Lower leg skin (tissue), 4 donors: ENCODE measurements around the gene GPRC5C. TPM values are rescaled to one million over a fixed set of nuclear protein-coding genes. Genes with fewer than 3 reads are reported as not detected.

Source experiments
- DNase-seq, 2 donors: peaks; one replicate each; pipeline ENCODE4 v3.0.0-alpha.2; 2019; ENCODE audit warnings: low spot score in 2 of 2
- H3K4me3 ChIP-seq: fragments of 200-600 bp; sonication (generic); 2 replicates; pipeline ENCODE4 v1.5.1; 2017; ENCODE audit warnings: mild to moderate bottlenecking, low read depth; ENCODE audit not compliant: poor library complexity, severe bottlenecking
- CTCF ChIP-seq, 3 donors: fragments of 450-650 bp; IDR thresholded peaks; one replicate each; pipeline ENCODE4 v1.5.1; 2016; ENCODE audit warnings: antibody characterized with exemption in 3 of 3, mild to moderate bottlenecking in 3 of 3, moderate library complexity in 2 of 3
- POLR2A ChIP-seq, 2 donors: fragments of 450-650 bp; IDR thresholded peaks; one replicate each; pipeline ENCODE4 v1.6.1; 2016 to 2017; ENCODE audit warnings: antibody characterized with exemption in 2 of 2, mild to moderate bottlenecking in 1 of 2, moderate library complexity in 1 of 2
- WGBS, 2 donors: methylation state at CpG; one replicate each; pipeline ENCODE4 v1.1.5; 2018; 5-methylcytosine and 5-hydroxymethylcytosine counted together
- intact Hi-C: fragments of 100-400 bp; cut with DNase I; formaldehyde crosslinking; loops from one replicate; pipeline ENCODE4 v1.15.0; 2023; ENCODE audit warnings: low total_unique reads
- total RNA-seq, 4 donors: library from RNA; depleted of rRNA; stranded (reverse); fragments of >200 nt; gene quantifications; one replicate each; pipeline ENCODE4 v1.1.0, GENCODE V29; 2016

GPRC5C gene
- total RNA-seq, 4 donors from 2014 or later: 80.3 to 147 (median 99.1) TPM

GRCh38 chr17:74430706-74431567, 951 bp upstream of the GPRC5C start:
- WGBS, 2 donors: 0% methylated on average over 47 to 48 of the region's 67 CpGs
- H3K4me3 ChIP-seq: peak overlapping the region; percentile 33
- TF ChIP-seq CTCF (IDR thresholded peaks at IDR 0.05) (no peak), POLR2A (IDR thresholded peaks at IDR 0.05) (no peak)
- intact Hi-C loops: no loop called here
- peak; percentile 66 to 94 for DNase-seq

GRCh38 chr17:74432424-74432690, 469 bp downstream of the GPRC5C start:
- DNase-seq: no peak
- H3K4me3 ChIP-seq: peak overlapping the region; percentile 33
- WGBS, 2 donors: 0% methylated on average over 5 to 12 of the region's 33 CpGs
- TF ChIP-seq CTCF (IDR thresholded peaks at IDR 0.05): no peak
- no peak for TF ChIP-seq POLR2A (IDR thresholded peaks at IDR 0.05)
- intact Hi-C loops: no loop called here

DNA sequence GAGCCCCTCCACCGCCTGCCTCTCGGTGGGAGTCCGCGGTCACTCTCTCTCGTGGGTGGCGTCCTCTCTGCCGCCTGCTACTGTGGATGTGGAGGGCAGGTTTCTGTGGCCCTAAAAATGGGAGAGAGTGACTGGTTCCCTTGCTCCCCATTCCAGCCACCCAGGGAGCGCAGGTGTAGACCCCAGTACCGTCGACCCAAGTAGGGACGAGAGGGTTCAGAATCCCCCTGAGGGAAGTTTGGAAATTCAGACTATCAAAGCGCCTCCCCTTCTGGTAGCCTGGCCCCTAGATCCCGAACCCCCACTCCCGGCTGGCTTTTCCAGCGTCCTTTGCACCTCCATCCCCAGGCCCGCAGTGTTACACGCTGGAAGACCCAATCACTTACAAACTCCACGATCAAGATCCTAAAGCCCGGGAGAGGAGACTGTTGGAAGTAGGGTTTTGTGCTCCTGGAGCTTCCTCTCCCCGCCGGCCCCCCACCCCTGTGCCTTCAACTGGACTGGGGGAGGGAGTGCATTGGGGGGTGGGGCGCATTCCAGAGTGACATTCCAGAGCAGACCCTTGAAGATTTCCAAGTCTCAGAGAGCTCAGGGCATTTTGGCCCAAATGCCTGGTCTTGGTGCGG, 991 bp downstream of the GPRC5C start:
- intact Hi-C loops: no loop called here
- 16 to 26% methylated on average over 16 to 23 of the region's 23 CpGs for WGBS, 2 donors
- no peak for TF ChIP-seq CTCF (IDR thresholded peaks at IDR 0.05)
- no peak for TF ChIP-seq POLR2A (IDR thresholded peaks at IDR 0.05)
- peak overlapping the region; percentile 33 for H3K4me3 ChIP-seq
- DNase-seq: no peak

DNA sequence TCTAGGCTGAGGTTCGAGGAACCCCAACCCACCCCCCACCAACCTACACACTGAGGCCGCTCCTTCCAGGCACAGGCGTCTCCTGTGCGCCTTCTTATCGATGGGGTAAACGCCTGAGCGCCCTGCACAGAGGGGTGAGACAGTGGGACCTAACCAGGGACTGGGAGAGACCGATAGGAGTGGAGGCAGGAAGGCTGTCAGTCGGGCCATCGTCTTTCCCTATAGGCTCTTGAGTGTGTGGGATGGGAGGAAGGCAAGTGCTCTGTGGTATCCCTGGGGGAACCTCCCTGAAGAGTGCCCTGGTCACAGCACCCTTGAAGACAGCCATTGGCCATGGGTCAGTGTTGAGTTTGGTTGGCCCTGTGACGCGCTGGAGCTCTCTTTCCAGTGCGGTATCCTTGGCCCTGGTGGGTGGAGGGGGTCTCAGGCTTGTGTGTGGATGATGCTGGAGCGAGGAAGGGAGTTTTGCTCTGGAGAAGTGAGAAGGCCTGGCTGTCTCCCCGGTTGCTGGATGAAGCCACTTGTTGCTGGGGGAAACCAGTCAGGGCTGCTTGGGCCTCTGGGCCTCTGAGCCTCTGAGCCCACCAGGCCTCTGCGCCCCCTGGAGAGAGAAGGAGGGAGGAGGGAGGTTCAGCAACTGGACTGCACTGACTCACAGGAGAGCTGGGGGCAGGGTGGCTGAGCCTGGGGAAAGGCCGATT, 1.7 kb downstream of the GPRC5C start:
- intact Hi-C loops: no loop called here
- 34 to 42% methylated on average over 17 of the region's 17 CpGs for WGBS, 2 donors
- H3K4me3 ChIP-seq: no peak overlapping the region
- TF ChIP-seq POLR2A (IDR thresholded peaks at IDR 0.05): no peak
- no peak for TF ChIP-seq CTCF (IDR thresholded peaks at IDR 0.05)
- no peak for DNase-seq

DNA sequence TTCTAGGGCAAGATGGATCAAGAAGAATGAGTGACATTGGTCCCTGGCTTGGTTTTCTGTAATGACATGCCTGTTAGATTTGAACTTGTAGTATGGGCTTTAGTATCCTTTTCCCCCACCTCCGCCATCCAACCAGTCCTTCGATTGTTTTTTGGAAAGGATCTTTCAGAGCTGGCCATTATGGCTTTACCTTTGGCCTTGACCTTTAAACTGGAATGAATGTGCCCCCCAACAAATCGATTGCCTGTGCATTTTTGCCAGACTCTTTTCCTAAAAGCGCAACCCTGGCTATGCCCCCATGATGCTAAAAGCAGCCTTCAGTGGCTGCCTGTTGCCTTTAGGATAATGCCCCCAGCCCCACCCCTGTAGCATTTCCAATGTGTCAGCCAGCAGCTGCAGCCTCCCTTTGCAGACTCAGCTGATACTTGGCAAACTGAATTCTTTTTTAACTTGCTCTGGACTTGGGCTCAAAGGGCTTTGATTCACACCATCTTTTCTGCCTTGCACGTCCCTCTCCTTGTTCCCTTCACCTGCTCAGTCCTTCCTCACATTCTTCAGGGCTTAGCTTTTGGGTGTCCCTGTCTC, 4.0 kb downstream of the GPRC5C start:
- H3K4me3 ChIP-seq: no peak overlapping the region
- WGBS, 2 donors: 62 to 70% methylated on average over 5 of the region's 5 CpGs
- TF ChIP-seq CTCF (IDR thresholded peaks at IDR 0.05) (no peak), POLR2A (IDR thresholded peaks at IDR 0.05) (no peak)
- no peak for DNase-seq
- intact Hi-C loops: no loop called here
